OCI-M1 (cell line): Measurements from ENCODE around the gene TCF15.
A peak's percentile ranks its signal among the peaks of the same experiment; 100 is the strongest.

ENCODE experiments used
- DNase-seq: peaks from one replicate; lab custom pipeline; 2025; lab: John Stamatoyannopoulos, UW

The TCF15 gene, protein sequence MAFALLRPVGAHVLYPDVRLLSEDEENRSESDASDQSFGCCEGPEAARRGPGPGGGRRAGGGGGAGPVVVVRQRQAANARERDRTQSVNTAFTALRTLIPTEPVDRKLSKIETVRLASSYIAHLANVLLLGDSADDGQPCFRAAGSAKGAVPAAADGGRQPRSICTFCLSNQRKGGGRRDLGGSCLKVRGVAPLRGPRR

DNA sequence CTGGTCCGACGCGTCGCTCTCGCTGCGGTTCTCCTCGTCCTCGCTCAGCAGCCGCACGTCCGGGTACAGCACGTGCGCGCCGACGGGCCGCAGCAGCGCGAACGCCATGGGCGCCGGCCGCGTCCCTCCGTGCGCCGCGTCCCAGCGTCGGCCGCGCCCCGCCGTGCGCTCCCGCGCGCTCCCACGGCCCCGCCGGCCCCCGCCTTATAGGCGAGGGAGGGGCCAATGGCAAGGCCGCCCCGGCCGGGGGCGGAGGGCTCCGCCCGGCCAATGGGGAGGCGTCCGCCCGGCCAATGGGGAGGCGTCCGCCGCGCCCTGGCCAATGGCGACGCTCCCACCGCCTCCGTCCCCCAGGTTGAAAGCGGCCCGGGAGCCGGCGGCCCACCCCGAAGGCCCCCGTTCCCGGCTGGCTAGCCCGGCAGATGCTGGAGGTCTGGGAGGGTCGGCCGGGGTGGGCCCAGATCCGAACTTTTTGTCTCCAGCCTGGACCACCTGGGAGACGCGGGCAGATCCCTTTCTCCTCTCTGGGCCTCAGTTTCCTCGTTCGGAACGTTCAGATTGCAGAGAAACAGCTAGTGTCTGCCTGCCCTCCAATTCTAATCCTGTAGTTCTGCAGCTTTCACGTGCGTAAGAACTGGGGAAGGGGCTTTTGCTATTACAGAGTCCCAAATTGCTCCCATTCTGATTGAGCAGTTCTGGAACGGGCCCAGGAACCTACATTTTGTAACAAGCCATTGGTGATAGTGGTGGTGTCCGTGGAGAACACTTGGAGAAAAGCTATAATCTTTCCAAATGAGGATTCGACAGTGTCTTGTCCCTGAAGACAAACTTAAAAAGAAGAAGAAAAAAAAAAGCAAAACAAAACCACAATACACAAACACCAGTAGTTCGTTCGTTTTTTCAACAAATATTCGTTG lies at the start of gene TCF15:
TSS of gene TCF15 (minus strand) at position 180 of the 917 bp plus-strand sequence. CDS start at position 108, 72 bp downstream.
- DNase-seq, result peak; percentile 84

DNA sequence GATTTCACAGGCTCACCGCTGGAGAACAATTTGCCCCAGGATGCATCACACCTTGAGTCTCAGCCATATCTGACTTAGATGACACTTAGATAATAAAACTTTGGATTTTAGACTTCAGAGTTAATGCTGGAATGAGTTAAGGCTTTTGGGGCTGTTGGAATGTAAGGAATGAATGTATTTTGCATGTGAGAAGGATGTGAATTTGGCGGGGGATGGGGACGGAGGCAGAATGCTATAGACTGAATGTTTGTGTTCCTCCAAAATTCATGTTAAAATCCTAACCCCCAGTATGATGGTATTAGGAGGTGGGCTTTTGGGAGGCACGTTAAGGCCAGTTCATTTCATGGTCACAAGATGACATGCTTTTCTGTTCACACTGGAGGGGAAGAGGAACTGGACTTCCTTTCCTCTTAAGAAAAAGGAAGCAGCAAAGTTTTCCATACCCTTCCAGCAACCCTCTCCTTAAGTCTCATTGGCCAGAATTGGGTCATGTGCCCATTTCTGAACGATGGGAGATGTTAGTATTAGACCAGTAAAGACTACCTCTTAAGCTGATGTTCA lies 48.7 kb upstream of the TCF15 start:
- no peak for DNase-seq

DNA sequence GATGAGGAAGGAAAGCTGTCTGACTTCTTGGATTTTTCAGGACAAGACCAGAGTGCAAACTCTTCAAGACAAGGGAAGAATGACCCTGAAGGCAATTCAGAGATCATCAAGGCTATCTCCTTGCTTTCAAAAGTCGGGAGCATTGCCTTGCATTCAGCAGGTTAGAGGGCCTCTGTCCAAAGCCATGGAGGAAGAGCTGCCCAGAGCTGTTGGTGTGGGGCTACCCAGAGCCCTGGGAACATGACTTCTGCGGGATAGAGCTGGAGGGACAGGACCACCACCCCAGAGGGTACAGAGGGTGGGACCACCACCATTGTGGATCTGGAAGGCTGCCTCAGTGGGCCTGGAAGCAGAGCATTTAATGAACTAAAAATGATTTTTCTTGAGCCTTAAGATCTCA lies 48.1 kb upstream of the TCF15 start:
- DNase-seq, result no peak

DNA sequence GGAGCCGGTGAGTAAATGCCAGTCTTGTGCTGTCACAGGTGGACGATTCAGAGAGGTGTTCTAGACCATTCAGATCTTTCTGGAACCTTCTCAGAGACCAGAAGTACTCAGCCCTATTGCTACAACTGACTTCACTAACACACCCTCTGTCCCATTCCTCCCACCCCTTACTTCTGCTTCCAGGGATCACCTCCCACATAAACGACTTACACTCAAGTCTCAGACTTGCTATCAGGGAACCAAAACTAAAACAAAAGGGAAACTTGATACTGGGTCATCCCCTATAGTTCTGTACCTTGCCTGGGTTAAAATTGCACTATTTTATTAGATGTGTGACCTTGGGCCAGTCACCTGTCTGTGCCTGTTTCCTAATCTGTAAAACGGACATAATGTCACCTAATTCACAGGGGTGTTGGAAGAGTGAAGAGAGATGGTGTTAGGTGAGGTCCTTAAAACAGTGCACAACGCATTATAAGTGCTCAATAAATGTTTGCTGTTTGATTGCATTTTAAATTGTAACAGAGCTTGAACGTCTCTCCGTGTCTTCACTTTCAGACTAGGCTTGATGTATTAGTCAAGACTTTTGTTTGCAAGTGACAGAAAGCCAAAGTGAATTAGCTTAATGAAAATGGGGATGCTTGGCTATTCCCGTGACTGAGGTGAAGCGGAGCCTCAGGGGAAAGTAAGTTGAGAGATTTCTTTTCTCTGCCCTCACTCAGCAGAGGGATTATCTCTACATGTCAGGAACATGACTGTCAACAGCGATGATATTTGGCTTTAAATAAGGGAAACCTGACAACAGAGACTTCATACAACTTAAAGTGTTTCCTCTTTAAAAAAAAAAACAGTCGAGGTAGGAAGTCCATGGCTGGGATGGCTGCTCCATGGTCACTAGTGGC lies 45.9 kb upstream of the TCF15 start:
- DNase-seq, result peak; percentile 53

DNA sequence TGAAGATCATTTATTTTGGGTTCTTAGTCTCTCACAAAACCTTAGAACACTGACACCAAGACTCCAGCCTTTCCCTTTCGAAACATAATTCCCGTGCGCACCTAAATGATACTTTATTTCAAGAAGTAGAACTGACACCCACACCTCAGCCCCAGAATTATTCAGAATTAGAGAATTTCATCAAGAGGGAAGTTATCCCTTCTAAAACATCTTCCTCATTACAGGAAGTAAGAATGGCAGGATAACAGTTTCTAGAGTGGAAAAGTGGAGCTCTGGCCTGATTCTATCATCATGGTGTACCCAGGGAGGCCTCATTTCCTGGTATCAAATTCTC lies 44.3 kb upstream of the TCF15 start:
- peak; percentile 46 for DNase-seq

DNA sequence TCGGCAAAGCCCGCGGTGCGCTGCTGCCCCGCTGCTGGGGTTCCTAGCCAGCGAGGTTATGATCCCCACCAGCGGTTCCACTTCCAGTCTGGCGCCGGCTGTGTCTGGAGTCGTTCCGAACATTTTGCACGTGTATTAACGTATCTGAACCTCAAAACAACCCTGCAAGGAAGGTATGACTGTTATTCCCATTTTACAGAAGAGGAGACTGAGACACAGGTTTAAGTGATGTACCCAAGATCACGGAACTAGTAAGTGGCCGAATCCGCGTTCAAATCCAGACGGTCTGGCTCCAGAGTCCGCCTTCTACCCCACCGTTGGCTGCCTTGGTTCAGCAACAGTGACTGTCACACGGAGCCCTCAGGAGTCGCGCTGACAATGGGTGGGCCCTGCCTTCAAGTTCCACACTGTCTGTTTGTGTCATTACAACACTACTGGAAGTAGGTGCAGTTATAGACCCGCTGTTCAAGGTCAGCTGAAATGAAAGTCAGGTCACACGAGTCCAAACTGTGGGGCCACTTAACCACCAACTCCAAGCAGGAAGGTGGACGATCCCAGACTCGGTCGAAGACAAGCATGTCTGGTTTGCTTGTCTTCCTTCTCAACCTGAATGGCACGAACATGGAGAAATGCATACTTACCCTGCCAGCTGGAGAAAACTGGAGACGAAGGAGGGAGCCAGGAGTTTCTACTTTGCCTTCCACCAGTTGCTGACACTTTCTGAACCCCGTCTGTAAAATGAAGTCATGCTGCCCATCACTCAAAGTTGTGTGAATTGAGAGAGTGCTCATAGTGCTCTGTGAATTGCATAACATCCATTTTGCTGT lies 43.7 kb upstream of the TCF15 start:
- DNase-seq, result no peak

DNA sequence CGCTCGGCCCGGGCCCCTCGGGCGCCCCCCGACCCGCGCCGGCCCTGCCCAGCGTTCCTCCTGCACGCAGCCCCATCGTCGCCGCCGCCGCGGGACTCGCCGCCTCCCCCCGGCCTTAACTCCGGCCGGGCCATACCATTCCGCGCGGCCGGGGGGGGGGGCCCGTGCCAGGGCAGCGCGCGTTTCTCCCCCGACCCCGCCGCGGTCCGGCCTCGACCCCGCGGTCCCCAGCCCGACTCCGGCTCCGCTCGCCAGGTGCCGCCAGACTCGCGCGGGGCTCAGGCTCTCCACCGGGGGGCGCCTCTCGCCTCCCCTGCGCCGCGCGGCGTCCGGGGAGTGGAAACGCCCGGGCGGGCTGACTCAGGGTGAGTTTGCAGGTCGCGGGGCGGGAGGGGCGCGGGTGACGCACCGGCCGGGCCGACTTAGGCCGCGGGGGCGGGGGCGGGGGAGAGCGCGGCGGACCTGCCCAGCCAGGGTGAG lies 43.0 kb upstream of the TCF15 start, which contains the start of gene SRXN1:
TSS of gene SRXN1 (minus strand) at position 91 of the 480 bp plus-strand sequence. CDS start at position 76, 15 bp downstream.
- peak; percentile 96 for DNase-seq

DNA sequence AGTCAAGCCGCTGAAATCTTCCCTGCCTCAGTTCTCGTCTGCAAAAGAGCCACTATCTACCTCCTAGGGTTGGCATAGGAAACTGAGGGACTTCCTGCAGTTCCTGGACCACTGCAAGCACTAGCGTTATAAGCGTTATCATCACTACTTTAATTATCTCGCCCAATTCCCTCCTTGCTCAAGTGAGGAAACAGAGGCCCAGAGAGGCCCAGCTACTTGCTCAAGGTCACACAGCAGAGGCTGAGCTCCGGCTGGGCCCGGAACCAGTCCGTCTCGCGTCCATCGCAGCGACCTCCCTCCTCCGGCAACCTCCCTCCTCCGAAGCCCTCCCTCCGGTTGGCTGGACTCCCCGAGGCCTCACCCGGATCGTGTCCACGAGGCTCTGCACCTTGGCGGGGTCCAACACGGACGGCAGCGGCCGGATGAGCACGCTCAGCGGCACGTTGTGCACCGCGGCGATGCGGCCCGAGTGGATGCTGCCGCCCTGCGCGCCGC lies 42.6 kb upstream of the TCF15 start:
- DNase-seq, result peak; percentile 72

DNA sequence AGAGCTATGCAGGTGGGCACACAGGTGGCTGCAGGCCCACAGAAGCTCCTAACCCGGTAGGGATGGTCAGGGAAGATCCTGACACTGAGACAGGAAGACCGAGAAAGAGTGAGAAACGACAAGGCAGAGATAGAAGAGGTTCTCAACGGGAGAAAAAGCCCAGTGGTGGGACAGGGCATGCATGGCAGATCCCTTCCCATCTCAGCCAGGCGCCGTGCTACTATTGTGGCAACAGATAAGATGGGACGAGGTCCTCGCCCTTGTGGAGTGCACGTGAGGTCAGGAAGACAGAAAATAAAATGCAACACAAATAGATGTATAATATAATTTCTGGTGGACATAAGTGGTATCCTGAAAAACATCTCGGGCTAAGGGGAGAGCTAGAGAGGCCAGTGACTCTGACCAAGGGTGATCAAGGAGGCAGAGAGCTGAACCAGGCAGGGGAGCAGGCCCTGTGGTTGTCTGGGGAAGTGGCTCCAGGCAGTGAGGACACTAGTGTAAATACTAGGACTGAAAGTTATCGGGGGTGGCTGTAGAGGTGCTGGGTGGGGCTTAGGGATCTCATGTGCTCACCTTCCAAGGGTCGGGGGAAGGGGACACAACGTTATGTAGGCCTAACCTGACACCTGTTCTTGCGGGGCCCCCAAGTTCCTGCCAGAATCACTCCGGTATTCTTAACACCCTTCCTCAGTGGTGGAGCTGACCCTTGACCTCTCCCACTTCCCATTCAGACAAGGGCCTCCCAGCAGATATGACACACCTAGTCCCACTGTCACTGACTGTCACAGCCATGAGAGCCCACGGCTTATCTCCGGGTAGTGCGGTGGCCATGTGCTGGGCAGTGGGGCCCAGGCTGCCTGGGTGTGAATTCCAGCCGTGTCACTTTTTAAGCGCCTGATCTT lies 41.9 kb upstream of the TCF15 start:
- peak; percentile 77 for DNase-seq

DNA sequence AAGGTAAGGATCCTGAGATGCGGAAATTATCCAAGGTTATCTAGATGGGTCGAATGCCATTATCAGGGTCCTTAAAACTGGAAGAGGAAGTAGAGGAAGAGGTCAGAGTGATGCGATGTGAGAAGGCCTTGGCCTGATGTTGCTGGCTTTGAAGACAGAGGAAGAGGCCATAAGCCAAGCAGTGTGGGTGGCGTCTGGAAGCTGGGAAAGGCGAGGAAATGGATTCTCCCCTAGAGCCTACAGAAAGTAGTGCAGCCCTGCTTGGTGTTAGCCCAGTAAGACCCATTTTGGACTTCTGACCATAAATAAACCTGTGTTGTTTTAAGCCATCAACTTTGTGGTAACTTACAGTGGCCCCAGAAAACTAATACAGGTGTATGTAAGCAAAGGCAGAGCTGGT lies 40.8 kb upstream of the TCF15 start:
- DNase-seq, result no peak

DNA sequence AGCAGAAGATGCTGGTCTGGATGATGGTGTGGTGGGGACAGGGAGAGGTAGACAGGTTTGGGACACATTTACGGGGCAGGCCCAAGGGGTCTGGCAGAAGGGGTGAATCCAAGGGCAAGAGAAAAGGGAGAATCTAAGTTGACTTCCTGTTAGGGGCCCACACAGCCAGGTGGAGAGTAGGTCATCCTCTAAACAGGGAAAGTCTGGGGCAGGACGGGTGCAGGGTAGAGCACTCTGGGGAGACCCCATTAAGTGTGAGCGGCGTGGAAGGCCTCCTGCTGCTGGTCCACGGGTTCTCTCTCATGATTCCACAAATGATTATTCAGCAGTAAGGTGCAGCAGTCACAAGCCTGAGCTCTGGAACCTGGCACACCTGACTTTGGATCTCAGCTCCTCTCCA lies 40.2 kb upstream of the TCF15 start:
- no peak for DNase-seq

DNA sequence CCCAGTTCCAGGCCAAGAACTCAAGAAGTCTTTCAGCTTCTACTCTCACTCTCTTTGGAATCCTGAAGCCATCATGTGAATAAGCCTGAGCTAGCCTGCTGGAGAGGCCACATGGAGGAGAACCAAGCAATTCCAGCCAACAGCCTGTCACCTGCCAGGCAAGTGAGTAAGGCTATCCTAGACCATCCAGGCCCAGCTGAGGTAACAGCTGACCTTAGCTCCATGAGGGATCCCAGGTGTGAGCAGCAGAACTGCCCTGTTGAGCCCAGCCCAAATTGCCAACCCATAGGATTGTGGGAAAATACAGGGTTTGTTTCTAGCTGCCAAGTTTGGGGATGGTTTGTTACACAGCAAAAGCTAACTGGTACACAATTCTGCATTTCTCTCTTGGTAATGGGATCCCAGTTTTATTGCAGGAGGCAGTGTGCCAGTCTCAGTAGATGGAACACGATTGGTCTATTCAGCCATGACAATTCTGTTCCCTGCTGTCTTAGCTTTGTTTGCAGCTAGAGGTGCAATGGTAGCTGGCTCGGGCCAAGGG lies 37.4 kb upstream of the TCF15 start:
- DNase-seq, result no peak

DNA sequence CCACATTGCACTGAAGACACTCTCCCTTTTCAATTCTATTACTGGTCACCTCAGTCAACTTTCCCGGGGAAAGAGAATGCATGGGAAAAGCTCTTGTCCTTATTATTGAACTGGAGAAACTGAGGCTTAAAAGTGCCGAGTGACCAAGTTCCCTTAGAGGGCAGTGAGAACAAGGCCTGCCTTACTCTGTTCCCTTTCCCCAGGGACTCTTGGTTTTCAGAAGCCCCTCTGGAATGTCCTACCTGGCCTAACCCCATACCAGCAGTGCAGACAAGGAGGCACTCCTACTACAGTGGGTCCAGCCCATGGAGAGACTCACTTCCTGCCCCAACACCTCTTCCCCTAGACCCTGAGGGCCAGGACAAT lies 36.7 kb upstream of the TCF15 start:
- no peak for DNase-seq

DNA sequence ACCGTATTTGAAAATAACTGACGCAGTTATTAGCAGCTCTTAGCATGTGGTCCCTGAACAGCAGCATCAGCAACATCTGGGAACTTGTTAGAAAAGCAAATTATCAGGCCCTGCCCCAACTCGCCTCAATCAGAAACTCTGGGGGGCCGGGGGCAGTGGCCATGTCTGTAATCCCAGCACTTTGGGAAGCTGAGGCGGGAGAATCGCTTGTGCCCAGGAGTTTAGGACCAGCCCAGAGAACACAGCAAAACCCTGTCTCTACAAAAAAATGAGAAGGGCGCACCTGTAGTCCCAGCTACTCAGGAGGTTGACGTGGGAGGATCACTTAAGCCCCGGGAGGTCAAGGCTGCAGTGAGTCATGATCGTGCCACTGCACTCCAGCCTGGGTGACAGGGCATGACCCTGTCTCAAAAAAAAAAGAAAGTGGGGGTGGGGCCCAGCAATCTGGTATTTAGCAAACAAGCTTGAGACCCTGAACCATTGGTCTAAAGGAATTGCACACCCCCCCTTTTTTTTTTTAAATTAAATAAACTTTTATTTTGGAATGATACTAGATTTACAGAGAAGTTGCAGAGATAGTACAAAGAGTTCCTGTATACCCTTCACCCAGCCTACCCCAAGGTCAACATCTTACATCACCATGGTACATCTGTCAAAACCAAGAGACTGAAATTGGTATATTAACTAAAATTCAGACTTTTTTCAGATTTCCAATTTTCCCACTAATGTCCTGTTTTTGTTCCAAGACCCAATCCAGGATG lies 36.2 kb upstream of the TCF15 start:
- DNase-seq, result no peak

DNA sequence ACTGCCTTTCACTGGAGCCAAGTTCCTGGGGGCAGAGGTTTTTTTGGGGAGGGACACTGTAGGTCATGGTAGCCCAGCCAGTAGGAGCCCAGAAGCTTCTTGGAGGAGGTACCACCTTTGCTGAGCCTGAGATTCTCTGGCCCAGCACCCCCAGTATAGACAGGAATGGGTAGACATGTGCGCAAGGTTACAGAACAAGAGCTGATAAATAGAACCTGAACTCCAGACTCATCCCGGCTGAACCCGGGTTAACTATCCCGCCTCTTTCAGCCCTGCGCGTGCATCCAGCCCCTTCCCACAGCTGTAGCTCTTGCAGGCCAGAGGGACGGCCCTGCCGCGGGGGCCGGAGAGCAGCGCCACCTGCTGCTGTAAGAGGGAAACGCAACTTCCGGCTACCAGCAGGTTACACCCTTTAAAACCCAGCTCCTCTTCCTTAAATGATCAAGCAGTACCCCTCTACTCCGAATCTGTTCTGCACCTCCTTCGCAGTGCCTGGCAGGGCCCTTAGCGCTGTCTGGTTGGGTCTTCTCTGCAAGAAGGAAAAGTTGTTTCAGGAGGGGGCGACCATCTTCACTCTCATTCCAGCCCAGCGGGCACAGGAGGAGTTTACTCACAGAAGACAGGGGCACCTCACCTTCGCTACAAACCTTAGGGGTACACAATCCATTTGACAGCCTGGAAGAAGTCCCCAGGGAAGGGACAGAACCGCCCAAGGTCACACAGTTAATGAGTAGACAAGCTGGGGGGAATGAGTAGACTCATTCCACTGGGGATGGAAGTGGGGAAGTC lies 35.4 kb upstream of the TCF15 start:
- DNase-seq, result peak; percentile 94

DNA sequence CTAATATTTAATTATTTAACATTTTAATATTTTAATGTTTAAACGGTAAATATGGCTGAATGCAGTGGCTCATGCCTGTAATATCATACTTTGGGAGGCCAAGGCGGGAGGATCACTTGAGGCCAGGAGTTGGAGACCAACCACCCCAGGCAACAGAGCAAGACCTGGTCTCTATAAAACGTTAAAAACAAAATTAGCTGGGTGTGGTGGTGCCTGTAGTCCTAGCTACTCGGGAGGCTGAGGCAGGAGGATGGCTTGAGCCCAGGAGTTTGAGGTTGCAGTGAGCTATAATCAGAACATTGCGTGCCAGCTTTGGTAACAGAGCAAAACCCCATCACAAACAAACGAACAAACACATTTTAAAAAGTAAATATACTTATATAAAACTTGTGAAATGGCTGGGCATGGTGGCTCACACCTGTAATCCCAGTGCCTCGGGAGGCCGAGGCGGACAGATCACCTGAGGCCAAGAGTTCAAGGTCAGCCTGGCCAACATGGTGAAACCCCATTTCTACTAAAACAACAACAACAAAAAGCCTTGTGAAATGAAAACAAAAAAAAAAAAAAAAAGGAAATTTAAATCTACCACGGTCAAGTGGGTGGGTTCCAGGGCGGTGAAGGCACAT lies 34.7 kb upstream of the TCF15 start:
- no peak for DNase-seq

DNA sequence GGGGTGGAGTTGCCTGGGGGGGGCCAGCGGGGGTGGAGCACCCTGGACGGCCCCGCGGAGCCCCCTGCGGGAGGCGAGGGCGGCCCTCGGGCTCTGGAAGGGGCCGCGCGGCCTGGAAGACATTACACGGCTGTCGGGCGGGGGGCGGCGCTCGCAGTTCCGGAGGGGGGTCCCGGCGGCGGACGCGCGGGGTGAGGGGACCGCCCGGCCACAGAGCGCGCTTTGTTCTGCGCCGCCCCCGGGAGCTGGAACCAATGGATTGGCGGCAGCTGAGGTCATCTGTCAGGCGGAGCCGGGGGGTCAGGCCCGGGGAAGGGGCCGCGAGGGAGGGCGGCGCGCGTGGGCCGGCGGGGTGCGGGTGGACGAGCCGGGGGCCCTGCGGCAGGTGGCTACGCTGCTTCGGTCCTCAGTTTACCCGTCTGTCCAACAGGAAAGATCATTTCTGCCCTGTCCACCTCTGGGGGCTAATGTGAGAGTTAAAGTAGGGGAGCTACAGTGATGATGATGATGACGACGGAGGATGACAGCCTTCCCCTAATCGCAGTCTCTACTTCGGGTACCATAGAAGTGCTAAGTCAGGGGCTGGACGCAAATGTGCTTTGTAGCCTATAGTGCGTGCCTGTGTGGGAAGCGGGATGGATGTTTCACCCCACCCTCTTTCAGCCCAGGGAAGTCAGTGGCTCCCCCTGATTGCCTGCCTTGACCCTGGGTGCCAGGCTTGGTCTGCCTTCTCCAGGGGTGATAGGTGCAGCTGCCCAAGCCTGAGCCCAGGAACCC lies 32.5 kb upstream of the TCF15 start:
- no peak for DNase-seq
